Naive thymus-derived CD4-positive, alpha-beta T cell (primary cell): ENCODE data around the gene SRRM3. TPM values are rescaled to one million over a fixed set of nuclear protein-coding genes. Genes with fewer than 3 reads are reported as not detected.

Experiments
- ATAC-seq: fragments of 150-1000 bp; cut with Tn5 transposase; 2 replicates; pipeline ENCODE4 v1.10.0; 2021; ENCODE audit warnings: mild to moderate bottlenecking, moderate library complexity
- CTCF ChIA-PET: fragments of 350-600 bp; sonication (Branson Sonifier 250); formaldehyde crosslinking; loops from one replicate; lab custom pipeline; 2021; ENCODE audit warnings: antibody characterized with exemption; lab: Charles Lee
- POLR2A ChIA-PET: fragments of 350-600 bp; sonication (Branson Sonifier 250); formaldehyde crosslinking; loops from one replicate; lab custom pipeline; 2021; ENCODE audit warnings: antibody characterized with exemption, inconsistent platforms; lab: Charles Lee
- DNase-seq, 9 donors: peaks; one replicate each; pipeline versions ENCODE4 v3.0.0 to v3.0.0-alpha.2; 2020 to 2022; ENCODE audit warnings: mixed read lengths in 1 of 9
- H3K27ac ChIP-seq: one replicate; pipeline ENCODE4 v1.7.0; 2013; ENCODE audit warnings: mild to moderate bottlenecking, low read depth, low read length, moderate library complexity
- H3K27me3 ChIP-seq, 2 donors: one replicate each; pipeline ENCODE4 v1.7.0; 2013; ENCODE audit warnings: low read length in 2 of 2, mild to moderate bottlenecking in 2 of 2, moderate library complexity in 2 of 2; ENCODE audit not compliant: control insufficient read depth in 2 of 2, insufficient read depth in 2 of 2
- H3K36me3 ChIP-seq, 3 experiments: 1 replicate in 2 of 3; 2 replicates in 1 of 3; pipeline ENCODE4 v1.7.0; 2013; ENCODE audit warnings: low read length in 3 of 3, mild to moderate bottlenecking in 3 of 3, moderate library complexity in 1 of 3; ENCODE audit not compliant: insufficient read depth in 3 of 3, control insufficient read depth in 2 of 3
- H3K4me1 ChIP-seq, 2 donors: one replicate each; pipeline ENCODE4 v1.7.0; 2013; ENCODE audit warnings: low read length in 2 of 2, mild to moderate bottlenecking in 2 of 2, moderate library complexity in 1 of 2; ENCODE audit not compliant: control insufficient read depth in 2 of 2, insufficient read depth in 2 of 2
- H3K4me3 ChIP-seq: 2 replicates; pipeline ENCODE4 v1.7.0; 2013; ENCODE audit warnings: mild to moderate bottlenecking, low read length
- H3K9me3 ChIP-seq, 3 experiments: 1 replicate in 2 of 3; 2 replicates in 1 of 3; pipeline ENCODE4 v1.7.0; 2013; ENCODE audit warnings: low read length in 3 of 3; ENCODE audit not compliant: control insufficient read depth in 2 of 3
- H3K27ac Mint-ChIP-seq, 9 donors: one replicate each; pipeline ENCODE4 v1.8.0; 2020 to 2022; ENCODE audit warnings: mixed read lengths in 9 of 9, mild to moderate bottlenecking in 8 of 9, moderate library complexity in 5 of 9, inconsistent platforms in 2 of 9
- H3K27me3 Mint-ChIP-seq, 5 donors: one replicate each; pipeline ENCODE4 v1.8.0; 2021 to 2022; ENCODE audit warnings: mixed read lengths in 5 of 5, mild to moderate bottlenecking in 1 of 5
- H3K36me3 Mint-ChIP-seq, 5 donors: one replicate each; pipeline ENCODE4 v1.8.0; 2020 to 2022; ENCODE audit warnings: mixed read lengths in 5 of 5, mild to moderate bottlenecking in 3 of 5, inconsistent platforms in 1 of 5
- H3K4me1 Mint-ChIP-seq, 7 donors: one replicate each; pipeline ENCODE4 v1.8.0; 2020 to 2022; ENCODE audit warnings: mixed read lengths in 7 of 7, mild to moderate bottlenecking in 3 of 7, inconsistent platforms in 1 of 7
- H3K4me3 Mint-ChIP-seq, 10 donors: one replicate each; pipeline ENCODE4 v1.8.0; 2020 to 2022; ENCODE audit warnings: mild to moderate bottlenecking in 10 of 10, mixed read lengths in 10 of 10, moderate library complexity in 6 of 10, inconsistent platforms in 2 of 10
- H3K9me3 Mint-ChIP-seq, 11 donors: one replicate each; pipeline ENCODE4 v1.8.0; 2020 to 2022; ENCODE audit warnings: mixed read lengths in 11 of 11, mild to moderate bottlenecking in 4 of 11, inconsistent platforms in 1 of 11, moderate library complexity in 1 of 11
- intact Hi-C, 2 donors: fragments of 100-400 bp; cut with micrococcal nuclease; formaldehyde crosslinking; loops; one replicate each; pipeline ENCODE4 v1.15.1; 2023
- polyA plus RNA-seq, 2 donors: library from polyadenylated mRNA; unstranded; fragments of 300-500 nt; fragmentation: Illumina TruSeq; gene quantifications; one replicate each; pipeline ENCODE4 v1.2.3, GENCODE V29; 2021
- total RNA-seq, 6 experiments: library from RNA in 5 of 6; stranded (reverse) in 5 of 6; gene quantifications; 1 replicate in 5 of 6; 2 replicates in 1 of 6; pipeline ENCODE4 v1.2.3 and lab custom pipeline; 2021 to 2026

Gene SRRM3
- total and polyA plus RNA-seq, 7 experiments from 2014 or later, result not detected

DNA sequence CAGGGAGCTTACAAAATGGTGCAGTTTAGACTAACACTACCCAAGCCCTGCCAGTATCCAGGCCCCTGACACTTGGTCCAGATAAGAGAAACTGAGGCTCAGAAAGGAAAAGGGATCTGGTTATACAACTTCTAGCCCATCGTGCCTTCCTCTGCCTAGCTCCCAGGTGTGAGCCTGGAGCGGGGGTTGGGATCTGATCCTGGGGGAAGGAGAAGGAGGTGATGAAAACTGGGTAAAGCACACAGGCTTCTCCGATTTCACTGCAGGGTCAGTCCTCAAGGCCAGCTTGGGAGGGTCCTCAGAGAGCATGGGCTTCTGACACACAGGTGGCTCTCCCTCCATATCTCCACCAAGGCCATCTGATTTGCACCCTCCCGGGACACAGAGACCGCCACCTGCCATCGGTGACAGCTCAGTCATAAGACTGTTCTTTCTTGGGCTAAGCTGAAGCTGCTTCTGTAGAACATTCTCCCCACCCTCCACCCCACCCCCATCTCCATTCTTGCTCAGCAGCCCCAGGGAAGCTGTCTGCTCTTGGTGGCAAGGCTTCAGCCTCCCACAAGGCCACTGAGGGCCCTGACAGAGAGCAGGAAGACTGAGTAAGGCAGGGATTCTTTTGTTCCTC is 16.4 kb downstream of the SRRM3 start:
- no peak overlapping the region for H3K4me3 Mint-ChIP-seq
- H3K27ac Mint-ChIP-seq, result no peak overlapping the region
- Histone ChIP-seq H3K27me3 (no peaks in the 10 kb centered on the region), H3K4me1 (no peaks in the 10 kb centered on the region), H3K4me3 (no peak overlapping the region), H3K27ac (no peak overlapping the region), H3K36me3 (no peaks in the 10 kb centered on the region), H3K9me3 (no peaks in the 10 kb centered on the region)
- H3K36me3 Mint-ChIP-seq, result peaks cover 0 to 5% (median 0%) of the 10 kb centered on the region in 5 donors
- CTCF ChIA-PET, result interaction anchor here (0.6 kb wide), 1 partner anchor 147 kb away, joined by 3 read pairs; no protein-coding TSS in a partner anchor
- intact Hi-C loops, result no loop called here
- DNase-seq (no peak), ATAC-seq (no peak)
- peaks cover 0 to 4% (median 0%) of the 10 kb centered on the region in 7 donors for H3K4me1 Mint-ChIP-seq
- POLR2A ChIA-PET, result no interaction called here
- H3K27me3 Mint-ChIP-seq, result peaks cover 23 to 37% (median 31%) of the 10 kb centered on the region in 5 donors
- H3K9me3 Mint-ChIP-seq, result peaks cover 0 to 8% (median 0%) of the 10 kb centered on the region in 11 donors

DNA sequence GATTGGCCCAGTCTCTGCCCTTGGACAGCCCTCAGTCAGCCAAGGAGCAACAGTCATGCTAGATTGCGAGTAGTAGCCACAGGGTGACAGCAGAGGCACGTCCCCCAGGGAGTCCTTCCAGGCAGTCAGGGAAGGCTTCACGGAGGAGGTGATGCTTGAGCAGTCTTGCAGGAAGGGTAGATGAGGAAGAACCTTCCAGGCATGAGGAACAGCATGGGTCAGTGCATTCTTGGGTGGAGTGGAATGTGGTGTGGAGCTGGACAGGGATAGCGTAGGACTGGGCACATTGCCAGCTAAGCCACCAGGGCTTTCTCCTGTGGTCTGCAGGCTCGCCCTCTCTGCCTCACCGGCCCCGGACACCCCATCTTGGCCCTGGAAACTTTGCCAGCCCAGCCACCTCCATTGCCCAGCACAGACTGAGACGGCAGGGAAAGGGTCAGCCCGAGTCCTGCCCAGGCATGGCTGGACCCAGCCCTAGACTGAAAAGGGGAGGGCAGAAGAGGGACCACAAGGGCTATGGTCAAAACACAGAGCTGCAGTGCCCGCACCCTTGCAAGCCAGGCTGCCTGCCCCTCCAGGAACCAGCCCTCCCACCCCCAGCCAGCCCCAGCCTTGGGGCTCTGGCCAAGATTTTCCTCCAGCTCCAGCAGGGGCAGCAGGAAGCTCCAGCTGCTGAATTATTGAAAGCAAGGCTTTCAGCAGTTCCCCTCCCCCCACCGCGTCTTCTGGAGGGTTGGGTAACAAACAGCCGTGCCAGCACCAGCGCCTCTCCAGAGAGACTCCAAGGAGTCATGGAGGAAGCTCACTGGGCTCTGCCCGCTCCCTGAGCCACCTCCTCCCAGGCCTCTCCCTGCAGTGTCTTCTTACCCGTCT is 18.7 kb downstream of the SRRM3 start:
- Histone ChIP-seq H3K27me3 (no peaks in the 10 kb centered on the region), H3K36me3 (no peaks in the 10 kb centered on the region), H3K27ac (no peak overlapping the region), H3K4me1 (no peaks in the 10 kb centered on the region), H3K9me3 (no peaks in the 10 kb centered on the region), H3K4me3 (no peak overlapping the region)
- Mint-ChIP-seq H3K36me3 (peaks cover 0 to 5% (median 0%) of the 10 kb centered on the region in 5 donors), H3K27me3 (peaks cover 31 to 43% (median 35%) of the 10 kb centered on the region in 5 donors), H3K4me3 (no peak overlapping the region), H3K4me1 (peaks cover 0 to 5% (median 0%) of the 10 kb centered on the region in 7 donors), H3K27ac (no peak overlapping the region), H3K9me3 (peaks cover 0 to 12% (median 0%) of the 10 kb centered on the region in 11 donors)
- CTCF ChIA-PET, result no interaction called here
- no peak for ATAC-seq
- POLR2A ChIA-PET, result no interaction called here
- DNase-seq, result no peak
- intact Hi-C loops, result no loop called here

DNA sequence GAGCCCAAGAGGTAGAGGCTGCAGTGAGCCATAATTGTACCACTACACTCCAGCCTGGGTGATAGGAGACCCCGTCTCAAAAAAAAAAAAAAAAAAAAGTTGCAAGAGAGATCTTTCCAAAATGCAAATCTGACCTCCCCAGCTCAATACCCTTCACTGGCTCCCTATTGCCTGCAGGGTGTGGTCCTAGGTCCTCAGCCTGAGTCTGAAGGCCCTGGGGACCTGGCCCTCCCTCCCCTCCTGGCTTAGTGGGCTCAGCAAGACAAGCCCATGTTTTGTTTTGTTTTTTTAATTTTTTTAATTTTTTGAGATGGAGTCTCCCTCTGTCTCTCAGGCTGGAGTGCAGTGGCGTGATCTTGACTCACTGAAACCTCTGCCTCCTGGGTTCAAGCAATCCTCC is 20.6 kb downstream of the SRRM3 start:
- Mint-ChIP-seq H3K9me3 (peaks cover 0 to 15% (median 2%) of the 10 kb centered on the region in 11 donors), H3K4me3 (no peak overlapping the region), H3K4me1 (peaks cover 0 to 5% (median 0%) of the 10 kb centered on the region in 7 donors), H3K27ac (no peak overlapping the region), H3K27me3 (peaks cover 22 to 44% (median 41%) of the 10 kb centered on the region in 5 donors), H3K36me3 (peaks cover 0 to 7% (median 0%) of the 10 kb centered on the region in 5 donors)
- ChIA-PET CTCF (no interaction called here), POLR2A (no interaction called here)
- H3K27me3 ChIP-seq, result no peaks in the 10 kb centered on the region
- no peak overlapping the region for H3K27ac ChIP-seq
- intact Hi-C loops, result no loop called here
- H3K4me1 ChIP-seq, result no peaks in the 10 kb centered on the region
- no peaks in the 10 kb centered on the region for H3K36me3 ChIP-seq
- ATAC-seq (no peak), DNase-seq (no peak)
- no peaks in the 10 kb centered on the region for H3K9me3 ChIP-seq
- H3K4me3 ChIP-seq, result no peak overlapping the region

DNA sequence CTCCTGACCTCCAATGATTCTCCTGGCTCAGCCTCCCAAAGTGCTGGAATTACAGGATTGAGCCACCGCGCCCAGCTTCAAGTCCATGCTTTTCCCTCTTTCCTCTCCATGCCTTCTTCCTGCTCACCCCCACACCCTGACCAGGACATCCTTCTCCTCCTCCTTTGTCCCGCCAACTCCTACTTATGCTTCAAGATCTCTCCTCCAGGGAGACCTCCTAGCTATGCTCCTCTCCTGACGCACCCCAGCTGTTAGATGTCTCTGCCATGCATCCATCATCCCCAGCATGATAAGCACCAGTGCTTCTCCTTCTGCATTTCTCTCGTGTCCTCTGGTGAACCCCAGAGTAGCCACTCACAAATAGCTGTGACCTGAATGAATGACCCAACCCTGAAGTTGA is 21.1 kb downstream of the SRRM3 start:
- H3K4me3 Mint-ChIP-seq, result no peak overlapping the region
- Histone ChIP-seq H3K4me3 (no peak overlapping the region), H3K4me1 (no peaks in the 10 kb centered on the region), H3K36me3 (no peaks in the 10 kb centered on the region), H3K27me3 (no peaks in the 10 kb centered on the region), H3K27ac (no peak overlapping the region), H3K9me3 (no peaks in the 10 kb centered on the region)
- H3K9me3 Mint-ChIP-seq, result peaks cover 0 to 17% (median 2%) of the 10 kb centered on the region in 11 donors
- ATAC-seq (no peak), DNase-seq (no peak)
- ChIA-PET POLR2A (no interaction called here), CTCF (no interaction called here)
- intact Hi-C loops, result no loop called here
- peaks cover 0 to 5% (median 0%) of the 10 kb centered on the region in 7 donors for H3K4me1 Mint-ChIP-seq
- H3K27me3 Mint-ChIP-seq, result peaks cover 17 to 45% (median 41%) of the 10 kb centered on the region in 5 donors
- H3K36me3 Mint-ChIP-seq, result peaks cover 0 to 11% (median 0%) of the 10 kb centered on the region in 5 donors
- no peak overlapping the region for H3K27ac Mint-ChIP-seq

DNA sequence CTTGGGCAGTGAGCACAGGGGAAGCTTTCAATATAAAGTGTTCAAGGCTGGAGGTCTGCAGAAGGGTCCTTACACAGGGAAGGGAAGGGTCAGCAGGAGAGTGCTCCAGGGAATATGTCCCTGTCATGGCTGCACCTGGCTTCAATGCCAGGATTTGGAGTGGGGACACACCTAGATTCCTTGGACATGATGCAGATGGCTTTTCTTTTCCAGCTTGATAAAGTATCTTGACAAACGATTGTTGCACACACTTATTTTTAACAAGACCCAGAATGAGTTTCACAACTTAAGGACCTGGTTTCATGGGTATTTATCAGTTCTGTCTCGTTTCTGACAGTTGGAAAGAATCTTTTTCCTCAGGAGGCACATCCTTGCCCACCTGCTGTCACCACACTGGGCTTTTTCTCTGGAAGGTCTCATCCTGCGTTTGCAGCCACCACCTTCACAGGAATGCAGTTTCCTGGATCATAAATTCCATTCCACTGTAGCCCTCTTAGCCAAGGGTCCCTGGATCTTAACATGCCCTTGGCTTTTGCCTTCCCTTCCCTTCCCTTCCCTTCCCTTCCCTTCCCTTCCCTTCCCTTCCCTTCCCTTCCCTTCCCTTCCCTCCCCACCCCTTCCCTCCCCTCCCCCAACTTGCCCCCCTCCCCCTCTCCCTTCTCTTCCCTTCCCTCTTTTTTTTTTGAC is 21.7 kb downstream of the SRRM3 start:
- Mint-ChIP-seq H3K36me3 (peaks cover 0 to 11% (median 0%) of the 10 kb centered on the region in 5 donors), H3K4me1 (peaks cover 0 to 5% (median 0%) of the 10 kb centered on the region in 7 donors), H3K9me3 (peaks cover 0 to 17% (median 2%) of the 10 kb centered on the region in 11 donors), H3K27ac (no peak overlapping the region), H3K27me3 (peaks cover 14 to 45% (median 38%) of the 10 kb centered on the region in 5 donors), H3K4me3 (no peak overlapping the region)
- DNase-seq, result no peak
- Histone ChIP-seq H3K27me3 (no peaks in the 10 kb centered on the region), H3K27ac (no peak overlapping the region), H3K9me3 (no peaks in the 10 kb centered on the region), H3K36me3 (no peaks in the 10 kb centered on the region), H3K4me3 (no peak overlapping the region), H3K4me1 (no peaks in the 10 kb centered on the region)
- intact Hi-C loops, result no loop called here
- no peak for ATAC-seq
- ChIA-PET POLR2A (no interaction called here), CTCF (no interaction called here)

DNA sequence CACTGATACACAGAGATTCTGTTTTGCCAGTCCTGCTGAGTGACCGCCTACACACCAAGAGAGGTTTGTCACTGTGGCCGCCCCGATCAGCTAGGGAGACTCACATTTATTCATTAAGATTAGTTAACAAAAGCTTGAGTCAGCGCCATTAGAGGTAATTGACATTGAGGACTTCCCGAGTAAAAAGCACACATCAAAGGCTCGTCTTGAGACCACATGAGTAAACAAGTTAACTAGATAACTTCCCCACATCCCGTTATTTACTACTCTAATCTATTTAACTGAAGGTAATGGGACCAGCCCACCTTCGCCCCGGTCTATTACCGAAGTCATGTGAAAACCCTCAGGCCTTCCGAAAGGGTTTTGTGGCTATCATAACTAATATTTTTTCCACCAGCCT is 23.0 kb downstream of the SRRM3 start:
- peaks cover 0 to 11% (median 0%) of the 10 kb centered on the region in 5 donors for H3K36me3 Mint-ChIP-seq
- ChIA-PET POLR2A (no interaction called here), CTCF (no interaction called here)
- Histone ChIP-seq H3K4me3 (no peak overlapping the region), H3K27ac (no peak overlapping the region), H3K27me3 (no peaks in the 10 kb centered on the region), H3K36me3 (no peaks in the 10 kb centered on the region), H3K9me3 (no peaks in the 10 kb centered on the region), H3K4me1 (no peaks in the 10 kb centered on the region)
- H3K27me3 Mint-ChIP-seq, result peaks cover 14 to 47% (median 44%) of the 10 kb centered on the region in 5 donors
- H3K4me3 Mint-ChIP-seq, result no peak overlapping the region
- H3K9me3 Mint-ChIP-seq, result peaks cover 0 to 17% (median 2%) of the 10 kb centered on the region in 11 donors
- peaks cover 0 to 5% (median 0%) of the 10 kb centered on the region in 7 donors for H3K4me1 Mint-ChIP-seq
- intact Hi-C loops, result loop anchor here in 1 of 2 donors (2.0 kb wide), 1 partner anchor 24 kb away; the partner anchor contains the start of gene SRRM3
- no peak overlapping the region for H3K27ac Mint-ChIP-seq
- DNase-seq (no peak), ATAC-seq (no peak)
